NCI-H2196 (cell line): ENCODE results near the gene TRPM2.
"Not testable (repeated sequence)": the region's sequence is repeated elsewhere in the genome, so short reads cannot be mapped to it uniquely, and the experiment has no call there.

ENCODE experiments used
- DNase-seq: peaks from one replicate; lab custom pipeline; 2025; ENCODE audit not compliant: unreplicated experiment; lab: John Stamatoyannopoulos, UW

Gene TRPM2

GRCh38 chr21:44459712-44460440 lies 106.5 kb downstream of the TRPM2 start:
- DNase-seq = no peak

GRCh38 chr21:44460441-44460755 lies 107.0 kb downstream of the TRPM2 start:
- no peak for DNase-seq

GRCh38 chr21:44461005-44461404 lies 107.6 kb downstream of the TRPM2 start:
- DNase-seq = no peak

DNA sequence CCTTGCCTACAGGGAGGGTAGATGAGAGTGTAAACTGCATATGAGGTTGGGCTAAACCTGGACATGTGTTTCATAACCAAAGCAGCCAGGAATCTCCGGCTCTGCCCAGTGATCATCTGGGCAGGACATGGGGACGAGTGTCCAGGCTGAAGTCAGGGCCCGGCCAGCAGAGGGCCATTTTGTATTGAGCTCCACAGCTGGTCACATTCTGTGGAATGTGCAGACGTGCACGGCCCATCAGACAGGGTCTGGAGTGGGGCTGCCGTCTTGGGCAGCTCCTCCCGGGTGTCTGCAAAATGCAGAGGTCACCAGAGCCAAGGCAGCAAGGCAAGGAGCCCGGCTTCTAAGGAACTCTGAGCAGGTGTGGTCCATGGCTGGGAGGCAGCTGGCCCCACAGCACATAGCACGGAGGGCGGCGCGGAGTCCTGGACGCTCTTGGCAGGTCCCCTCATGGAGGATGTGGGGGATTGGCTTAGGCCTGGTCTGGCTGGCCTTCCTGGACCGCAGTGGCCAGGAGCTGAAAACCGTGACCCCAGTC lies 108.1 kb downstream of the TRPM2 start:
- DNase-seq = no peak

DNA sequence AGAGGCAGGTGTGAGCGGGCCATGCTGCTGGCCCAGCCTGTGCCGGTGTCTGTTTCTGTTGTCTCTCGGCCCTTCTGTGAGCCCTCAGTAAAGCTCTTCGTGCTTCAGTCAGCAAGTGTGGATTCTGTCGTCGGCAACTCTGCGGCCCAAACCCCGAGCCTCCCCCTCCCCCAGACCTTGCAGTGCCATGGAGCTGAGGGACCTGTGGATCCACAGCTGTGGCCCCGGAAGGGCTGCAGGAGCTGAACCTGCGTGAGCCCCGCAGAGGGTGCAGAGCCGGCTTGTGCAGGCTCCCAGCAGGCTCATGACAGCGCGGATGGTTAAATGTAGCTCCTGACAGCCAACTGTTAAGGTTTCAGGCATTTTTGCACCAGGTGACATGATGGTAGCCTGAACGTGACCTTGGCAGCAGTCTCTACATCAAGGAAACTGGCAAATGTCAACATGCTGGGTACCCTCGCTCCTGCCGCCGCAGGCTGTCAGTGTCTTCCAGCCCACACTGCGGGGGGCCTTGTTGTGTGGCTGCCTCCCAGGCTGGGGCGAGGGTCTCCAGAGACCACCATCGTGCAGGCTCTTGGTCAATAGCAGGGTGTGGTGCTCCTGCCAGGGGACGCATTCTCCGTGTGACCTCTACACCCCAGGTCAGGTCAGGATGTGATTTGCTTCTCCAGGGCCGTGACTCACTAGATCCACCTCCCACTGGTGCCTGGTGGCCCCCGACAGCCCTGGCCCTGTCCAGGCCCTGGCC lies 108.8 kb downstream of the TRPM2 start:
- no peak for DNase-seq

GRCh38 chr21:44462834-44463200 lies 109.4 kb downstream of the TRPM2 start:
- DNase-seq = no peak

DNA sequence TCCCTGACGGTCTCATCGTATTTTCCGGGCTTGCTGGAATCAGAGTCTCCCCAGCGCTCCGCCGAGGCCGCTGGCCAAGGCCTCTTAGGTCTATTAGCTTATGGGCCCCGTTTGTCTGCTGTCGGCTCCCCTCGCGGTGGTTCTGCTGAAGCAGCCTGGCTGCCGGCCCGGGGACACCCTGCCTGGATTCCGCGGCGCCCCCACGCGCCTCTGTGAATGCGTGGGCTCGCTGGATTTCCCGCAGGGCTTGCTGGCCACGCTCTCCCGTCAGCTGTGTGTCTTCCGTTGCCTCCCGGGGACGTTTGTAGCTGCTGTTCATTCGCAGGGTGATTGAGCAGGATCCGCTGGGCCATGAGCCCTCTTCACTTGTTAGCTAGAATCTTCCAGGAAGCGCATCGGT lies 110.3 kb downstream of the TRPM2 start:
- no peak for DNase-seq

DNA sequence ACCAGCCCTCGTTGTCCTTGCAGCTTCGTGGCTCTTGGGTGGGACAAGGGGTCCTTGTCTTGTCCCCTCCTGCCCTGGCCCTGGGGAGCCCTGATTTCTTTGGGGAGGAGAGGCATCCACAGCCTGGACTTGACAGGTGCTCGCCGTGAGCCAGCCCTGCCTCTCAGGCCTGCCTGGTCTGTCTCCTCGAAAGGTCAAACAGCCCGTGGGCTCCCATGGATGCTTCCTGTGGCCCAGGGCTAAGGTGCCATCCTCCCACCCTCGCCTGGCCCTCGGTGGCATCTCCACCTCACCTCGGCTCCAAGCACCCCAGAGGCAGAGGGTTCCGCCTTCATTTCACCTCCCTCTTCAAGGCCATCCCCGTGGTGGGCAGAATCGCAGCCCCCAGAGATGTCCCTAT lies 110.9 kb downstream of the TRPM2 start:
- no peak for DNase-seq

DNA sequence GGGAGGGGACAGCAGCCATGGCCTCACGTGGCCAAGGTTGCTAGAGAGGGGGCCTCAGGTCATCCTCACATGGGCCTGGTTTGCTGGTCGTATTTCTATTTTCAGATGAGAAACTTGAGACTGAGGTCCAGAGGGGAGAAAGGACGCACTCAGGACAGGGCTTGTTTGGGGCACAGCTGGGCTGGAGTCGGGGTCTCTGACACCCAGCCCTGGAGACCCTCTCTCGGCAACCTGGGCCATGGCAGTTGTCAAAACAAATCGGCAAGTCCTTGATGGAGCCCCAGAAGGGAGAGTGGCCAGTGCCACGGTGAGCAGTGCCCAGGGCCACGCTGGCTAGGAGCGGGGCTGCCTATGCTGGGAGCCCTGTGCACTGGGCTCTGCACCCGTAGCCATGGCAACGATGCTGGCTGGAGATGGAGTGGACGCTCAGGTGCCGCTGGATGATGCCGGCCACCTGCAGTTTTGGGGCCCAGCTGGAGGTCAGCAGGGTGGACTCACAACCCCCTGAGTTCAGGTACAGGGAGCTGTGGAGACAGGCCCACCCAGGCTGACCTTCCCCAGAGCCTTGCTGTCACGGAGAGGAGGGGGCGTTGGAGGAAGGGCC lies 113.0 kb downstream of the TRPM2 start:
- no peak for DNase-seq

- DNase-seq = no peak
Observed at GRCh38 chr21:44466996-44467858, 113.8 kb downstream of the TRPM2 start.

DNA sequence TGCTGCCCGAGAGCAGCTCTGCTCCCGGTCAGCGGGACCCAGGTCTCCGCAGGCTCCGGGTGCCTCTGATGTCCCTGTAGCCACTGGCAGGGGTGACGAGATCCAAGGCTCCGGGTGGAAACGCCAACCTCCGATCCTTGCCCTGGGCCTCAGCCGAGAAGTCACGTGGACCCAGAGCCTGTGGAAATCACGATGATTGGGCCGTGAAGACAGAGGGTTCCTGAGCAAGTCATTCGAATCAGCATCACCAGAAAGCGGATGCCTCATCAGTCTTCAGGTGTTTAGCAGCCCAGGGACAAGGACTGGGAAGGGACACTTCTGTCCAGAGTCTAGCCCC lies 114.4 kb downstream of the TRPM2 start:
- DNase-seq = no peak

GRCh38 chr21:44471341-44471740 lies 117.9 kb downstream of the TRPM2 start:
- no peak for DNase-seq

DNA sequence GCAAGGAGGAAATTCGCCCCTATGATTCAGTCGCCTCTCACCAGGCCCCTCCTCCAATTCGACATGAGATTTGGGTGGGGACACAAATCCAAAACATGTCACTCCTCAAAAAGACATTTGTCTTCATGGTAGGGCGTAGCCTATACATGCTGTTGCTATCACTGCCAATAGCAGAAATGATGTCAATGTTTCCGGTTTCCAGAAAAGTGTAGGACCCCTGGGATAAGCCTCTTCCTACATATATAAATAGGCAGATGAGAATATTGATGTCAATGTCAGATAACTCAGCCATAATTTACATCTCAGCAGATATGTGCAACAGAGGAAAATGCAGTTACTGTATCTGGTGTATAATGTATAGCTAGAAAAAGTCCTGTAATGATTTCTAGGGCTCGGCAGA lies 118.6 kb downstream of the TRPM2 start:
- DNase-seq = no peak

DNA sequence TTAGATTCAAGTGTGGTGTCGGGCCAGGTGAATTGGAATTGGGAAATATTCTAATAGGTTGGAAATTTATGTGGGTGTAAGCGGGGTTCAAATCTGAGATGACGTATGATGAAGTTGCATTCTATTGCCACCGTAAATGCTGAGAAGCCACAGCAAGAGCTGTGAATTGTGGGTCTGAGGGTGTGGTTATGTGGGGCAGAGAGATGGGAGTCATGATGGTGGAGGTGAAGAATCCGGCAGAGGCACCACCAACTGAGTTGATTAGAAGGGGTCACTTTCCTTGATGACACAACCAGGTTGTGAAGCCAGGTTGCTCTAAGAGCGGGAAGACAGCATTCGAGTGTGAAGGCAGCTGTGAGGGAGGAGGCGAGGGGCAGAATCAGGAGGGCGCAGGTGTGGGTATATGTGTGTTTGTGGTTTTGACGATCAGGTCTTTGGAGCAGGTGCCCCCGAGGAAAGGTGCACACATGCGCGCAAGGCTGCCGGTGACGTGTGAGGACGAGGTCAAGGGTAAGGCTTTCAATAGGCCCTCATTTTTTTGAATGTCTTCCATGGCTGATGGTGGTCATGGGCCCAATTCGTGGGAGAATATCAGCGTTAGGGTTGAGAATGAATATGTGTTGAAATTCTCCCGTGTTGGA lies 120.6 kb downstream of the TRPM2 start:
- DNase-seq = no peak

GRCh38 chr21:44475266-44475845 lies 121.9 kb downstream of the TRPM2 start:
- DNase-seq = no peak

DNA sequence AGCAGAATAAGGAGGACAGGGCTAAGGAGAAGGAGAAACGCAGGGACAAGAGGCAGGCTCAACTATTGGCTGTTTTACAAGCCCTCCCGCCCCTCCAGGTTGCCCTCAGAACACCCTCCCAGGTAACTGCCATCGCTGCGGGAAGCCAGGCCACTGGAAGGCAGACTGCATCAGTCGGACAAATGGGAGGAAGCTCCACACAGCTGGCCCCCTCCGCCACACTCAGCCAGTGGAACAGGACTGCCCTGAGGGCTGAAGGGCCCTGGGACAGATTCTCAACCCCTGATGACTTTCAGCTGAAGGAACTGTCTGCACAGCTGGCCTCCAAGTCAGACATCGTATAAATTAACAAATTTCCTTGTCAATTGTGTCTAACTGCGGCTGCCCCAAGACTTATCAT lies 123.7 kb downstream of the TRPM2 start:
- no peak for DNase-seq

- no peak for DNase-seq
Observed at GRCh38 chr21:44477712-44478111, 124.3 kb downstream of the TRPM2 start.

- DNase-seq = no peak
Observed at GRCh38 chr21:44478124-44478800, 124.8 kb downstream of the TRPM2 start.

DNA sequence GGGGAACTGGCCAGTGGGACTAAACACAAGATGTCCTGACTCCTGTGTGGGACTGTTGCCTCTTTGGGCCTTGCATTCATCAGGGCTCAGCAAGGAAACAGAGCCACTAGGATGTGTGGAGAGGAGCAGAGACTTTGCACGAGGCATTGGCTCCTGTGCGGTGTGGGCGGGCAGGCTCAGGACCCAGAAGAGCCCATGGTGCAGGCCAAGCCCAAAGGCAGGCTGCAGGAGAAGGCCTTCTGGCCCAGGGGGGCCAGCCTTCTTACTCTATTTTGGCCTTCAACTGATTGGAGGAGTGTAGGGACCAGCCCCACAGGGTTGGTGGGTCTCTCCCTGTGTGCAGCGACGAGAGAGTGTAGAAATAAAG lies 125.4 kb downstream of the TRPM2 start:
- no peak for DNase-seq

DNA sequence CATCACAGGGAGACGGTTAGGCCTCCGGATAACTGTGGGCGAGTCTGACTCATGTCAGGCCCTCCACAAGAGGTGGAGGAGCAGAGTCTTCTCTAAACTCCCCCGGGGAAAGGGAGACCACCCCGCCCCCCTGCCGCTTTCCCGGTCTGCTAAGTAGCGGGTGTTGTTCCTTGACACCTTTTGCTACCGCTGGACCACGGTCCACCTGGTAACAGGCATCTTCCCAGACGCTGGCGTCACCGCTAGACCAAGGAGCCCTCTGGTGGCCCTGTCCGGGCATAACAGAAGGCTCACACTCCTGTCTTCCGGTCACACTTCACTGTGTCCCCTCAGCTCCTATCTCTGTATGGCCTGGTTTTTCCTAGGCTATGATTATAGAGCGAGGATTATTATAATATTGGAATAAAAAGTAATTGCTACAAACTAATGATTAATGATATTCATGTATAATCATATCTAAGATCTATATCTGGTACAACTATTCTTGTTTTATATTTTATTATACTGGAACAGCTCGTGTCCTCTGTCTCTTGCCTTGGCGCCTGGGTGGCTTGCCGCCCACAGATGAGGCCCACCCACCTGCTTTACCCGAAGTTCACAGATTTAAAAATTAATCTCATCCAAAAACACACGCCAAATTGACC lies 126.3 kb downstream of the TRPM2 start:
- DNase-seq = not testable (repeated sequence)
